HPDE6-E6E7 (cell line): ENCODE results near the gene CRIP2.
A peak's percentile ranks its signal among the peaks of the same experiment; 100 is the strongest.

Experiments used
- DNase-seq: peaks from one replicate; pipeline ENCODE4 v3.0.0; 2011; ENCODE audit warnings: missing footprints; ENCODE audit errors: extremely low spot score

Gene CRIP2

GRCh38 chr14:105474483-105475268, at the start of gene CRIP2:
Gene CRIP2 (plus strand): TSS chr14:105474821. CDS start chr14:105474863, 42 bp downstream.
- DNase-seq, result peak; percentile 72

GRCh38 chr14:105424861-105425260, 49.8 kb upstream of the CRIP2 start:
- DNase-seq, result no peak

GRCh38 chr14:105425823-105426247, 48.8 kb upstream of the CRIP2 start:
- DNase-seq, result no peak

GRCh38 chr14:105426416-105427130, 48.0 kb upstream of the CRIP2 start:
- DNase-seq, result no peak

- DNase-seq, result no peak
These were observed 47.2 kb upstream of the CRIP2 start for GRCh38 chr14:105427412-105427811.

GRCh38 chr14:105427936-105428485, 46.6 kb upstream of the CRIP2 start:
- DNase-seq, result no peak

- no peak for DNase-seq
These were observed 44.6 kb upstream of the CRIP2 start for GRCh38 chr14:105430042-105430441.

GRCh38 chr14:105430565-105430964, 44.1 kb upstream of the CRIP2 start:
- peak; percentile 71 for DNase-seq

- no peak for DNase-seq
These were observed 43.4 kb upstream of the CRIP2 start for GRCh38 chr14:105431256-105431655.

- DNase-seq, result no peak
These were observed 42.0 kb upstream of the CRIP2 start for GRCh38 chr14:105432657-105433056.

- DNase-seq, result no peak
These were observed 41.4 kb upstream of the CRIP2 start for GRCh38 chr14:105433161-105433605.

GRCh38 chr14:105436402-105436801, 38.2 kb upstream of the CRIP2 start:
- no peak for DNase-seq

- no peak for DNase-seq
These were observed 37.5 kb upstream of the CRIP2 start for GRCh38 chr14:105436891-105437722.

GRCh38 chr14:105437723-105438500, 36.7 kb upstream of the CRIP2 start:
- no peak for DNase-seq

GRCh38 chr14:105439179-105439578, 35.4 kb upstream of the CRIP2 start:
- no peak for DNase-seq

GRCh38 chr14:105439710-105440553, 34.7 kb upstream of the CRIP2 start:
- no peak for DNase-seq

- no peak for DNase-seq
These were observed 34.1 kb upstream of the CRIP2 start for GRCh38 chr14:105440554-105440900.

GRCh38 chr14:105440992-105441391, 33.6 kb upstream of the CRIP2 start:
- no peak for DNase-seq

- no peak for DNase-seq
These were observed 32.5 kb upstream of the CRIP2 start for GRCh38 chr14:105442125-105442524.

GRCh38 chr14:105442834-105443233, 31.8 kb upstream of the CRIP2 start:
- no peak for DNase-seq
